SU-DHL-6 (cell line): ENCODE measurements around the gene SMIM43.

Experiments used
- H2AFZ ChIP-seq: fragments of 200-600 bp; sonication (generic); 2 replicates; pipeline ENCODE4 v1.6.1; 2014; ENCODE audit warnings: low read depth, mild to moderate bottlenecking, moderate library complexity, mixed read lengths, antibody characterized with exemption, low read length; ENCODE audit not compliant: severe bottlenecking
- H3F3A ChIP-seq: fragments of 200-600 bp; shearing (Covaris generic); 2 replicates; pipeline ENCODE4 v1.6.0; 2016; ENCODE audit warnings: antibody characterized with exemption, mild to moderate bottlenecking; ENCODE audit not compliant: insufficient read depth
- H3K27ac ChIP-seq: fragments of 200-600 bp; sonication (generic); 2 replicates; pipeline ENCODE4 v1.5.1; 2016; ENCODE audit warnings: low read depth, mild to moderate bottlenecking, low read length, moderate library complexity, mixed read lengths
- H3K27me3 ChIP-seq: fragments of 200-600 bp; sonication (generic), shearing (Covaris generic); 2 replicates; pipeline ENCODE4 v1.6.0; 2014; ENCODE audit warnings: mild to moderate bottlenecking, low read length
- H3K36me3 ChIP-seq: fragments of 200-600 bp; sonication (generic); 2 replicates; pipeline ENCODE4 v1.6.1; 2014; ENCODE audit warnings: mild to moderate bottlenecking, low read length, mixed read lengths
- H3K4me2 ChIP-seq: fragments of 300-600, 200-600 bp; shearing (Covaris generic), sonication (generic); 2 replicates; pipeline ENCODE4 v1.6.0; 2014; ENCODE audit warnings: low read length, low read depth, mild to moderate bottlenecking; ENCODE audit not compliant: poor library complexity, severe bottlenecking
- H3K4me3 ChIP-seq: fragments of 200-600 bp; sonication (generic); 2 replicates; pipeline ENCODE4 v1.5.1; 2014; ENCODE audit warnings: antibody characterized with exemption, low read length, mild to moderate bottlenecking, mixed read lengths; ENCODE audit not compliant: insufficient read depth, poor library complexity, severe bottlenecking
- H3K79me2 ChIP-seq: fragments of 200-600 bp; sonication (generic); 2 replicates; pipeline ENCODE4 v1.6.1; 2014; ENCODE audit warnings: mild to moderate bottlenecking, low read length, moderate library complexity; ENCODE audit not compliant: insufficient read depth
- H3K9ac ChIP-seq: fragments of 200-600 bp; sonication (generic); 2 replicates; pipeline ENCODE4 v1.7.0; 2014; ENCODE audit warnings: mild to moderate bottlenecking, low read length
- H3K9me2 ChIP-seq: fragments of 200-600 bp; sonication (generic); replicated peaks from 2 replicates; pipeline ENCODE4 v1.6.1; 2014; ENCODE audit warnings: low read length; ENCODE audit not compliant: insufficient read depth
- H3K9me3 ChIP-seq: fragments of 200-600 bp; sonication (generic); 2 replicates; pipeline ENCODE4 v1.6.1; 2014; ENCODE audit warnings: low read length, mixed read lengths; ENCODE audit not compliant: insufficient read depth
- H4K20me1 ChIP-seq: fragments of 200-600 bp; sonication (generic); 2 replicates; pipeline ENCODE4 v1.6.1; 2014; ENCODE audit warnings: low read depth, mild to moderate bottlenecking, antibody characterized with exemption, low read length, moderate library complexity, mixed read lengths
- EZH2phosphoT487 ChIP-seq: fragments of 200-600 bp; sonication (generic), shearing (Covaris generic); conservative IDR thresholded peaks from 2 replicates; pipeline ENCODE4 v1.6.1; 2018; ENCODE audit warnings: mild to moderate bottlenecking, antibody characterized with exemption, low read length, moderate library complexity, mixed read lengths
- TF ChIP-seq, protein P1 (sequence below): fragments of 200-600 bp; sonication (generic); IDR thresholded peaks from one replicate; pipeline ENCODE4 v1.5.1; 2017; ENCODE audit warnings: antibody characterized with exemption, mild to moderate bottlenecking, low read length, moderate library complexity; ENCODE audit not compliant: insufficient read depth, poor library complexity, severe bottlenecking

The SMIM43 gene

DNA sequence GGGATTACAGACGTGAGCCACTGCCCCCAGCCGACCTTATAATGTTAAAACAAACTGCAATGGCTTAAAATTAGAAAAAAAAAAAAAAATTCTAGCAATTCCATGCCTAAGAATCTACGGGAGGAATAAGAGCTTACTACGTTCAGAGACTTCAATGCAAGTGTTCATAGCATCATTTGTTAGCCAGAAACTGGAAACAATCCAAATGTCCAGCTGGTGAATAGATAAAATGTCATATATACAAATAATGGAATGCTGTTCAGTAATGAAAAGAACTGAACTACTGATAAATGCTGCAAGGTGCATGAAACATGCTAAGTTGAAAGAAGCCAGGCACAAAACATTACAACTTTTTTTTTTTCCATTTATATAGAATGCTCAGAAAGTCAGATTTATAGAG, 41.4 kb upstream of the SMIM43 start:
- H3K4me2 ChIP-seq = no peak overlapping the region
- H3K9me2 ChIP-seq = no peaks in the 10 kb centered on the region
- H3K4me3 ChIP-seq = no peak overlapping the region
- no peaks in the 10 kb centered on the region for H3K9me3 ChIP-seq
- no peak overlapping the region for H3K9ac ChIP-seq
- H3K27ac ChIP-seq = no peak overlapping the region
- no peak overlapping the region for H2AFZ ChIP-seq
- TF ChIP-seq, protein P1, sequence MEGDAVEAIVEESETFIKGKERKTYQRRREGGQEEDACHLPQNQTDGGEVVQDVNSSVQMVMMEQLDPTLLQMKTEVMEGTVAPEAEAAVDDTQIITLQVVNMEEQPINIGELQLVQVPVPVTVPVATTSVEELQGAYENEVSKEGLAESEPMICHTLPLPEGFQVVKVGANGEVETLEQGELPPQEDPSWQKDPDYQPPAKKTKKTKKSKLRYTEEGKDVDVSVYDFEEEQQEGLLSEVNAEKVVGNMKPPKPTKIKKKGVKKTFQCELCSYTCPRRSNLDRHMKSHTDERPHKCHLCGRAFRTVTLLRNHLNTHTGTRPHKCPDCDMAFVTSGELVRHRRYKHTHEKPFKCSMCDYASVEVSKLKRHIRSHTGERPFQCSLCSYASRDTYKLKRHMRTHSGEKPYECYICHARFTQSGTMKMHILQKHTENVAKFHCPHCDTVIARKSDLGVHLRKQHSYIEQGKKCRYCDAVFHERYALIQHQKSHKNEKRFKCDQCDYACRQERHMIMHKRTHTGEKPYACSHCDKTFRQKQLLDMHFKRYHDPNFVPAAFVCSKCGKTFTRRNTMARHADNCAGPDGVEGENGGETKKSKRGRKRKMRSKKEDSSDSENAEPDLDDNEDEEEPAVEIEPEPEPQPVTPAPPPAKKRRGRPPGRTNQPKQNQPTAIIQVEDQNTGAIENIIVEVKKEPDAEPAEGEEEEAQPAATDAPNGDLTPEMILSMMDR = no peak
- TF ChIP-seq EZH2phosphoT487 = no peak
- H4K20me1 ChIP-seq = no peaks in the 10 kb centered on the region
- H3K36me3 ChIP-seq = peaks cover 9% of the 10 kb centered on the region; the same call in 1 of the 2 replicates
- peaks cover 5% of the 10 kb centered on the region; the same call in 1 of the 2 replicates for H3F3A ChIP-seq
- no peaks in the 10 kb centered on the region for H3K27me3 ChIP-seq
- H3K79me2 ChIP-seq = peaks cover 16% of the 10 kb centered on the region

DNA sequence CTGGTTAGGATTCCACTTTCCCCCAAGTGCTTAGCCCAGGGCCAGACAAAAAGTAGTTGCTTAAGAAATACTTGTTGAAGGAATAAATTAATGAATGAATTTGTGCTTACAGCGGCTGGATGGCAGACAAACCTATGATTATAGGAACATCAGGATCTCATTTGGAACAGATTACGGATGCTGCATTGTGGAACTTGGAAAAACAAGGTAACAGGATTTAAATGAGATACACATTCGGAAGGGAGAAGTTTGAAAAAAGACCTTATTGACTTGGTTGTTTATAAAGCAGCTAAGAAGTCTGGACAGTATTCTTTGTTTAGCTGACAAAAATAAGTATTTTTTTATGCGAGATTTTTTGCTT, 36.7 kb upstream of the SMIM43 start:
- H4K20me1 ChIP-seq = no peaks in the 10 kb centered on the region
- peaks cover 9% of the 10 kb centered on the region; the same call in 1 of the 2 replicates for H3K36me3 ChIP-seq
- no peak for TF ChIP-seq EZH2phosphoT487
- TF ChIP-seq, protein P1 = no peak
- no peaks in the 10 kb centered on the region for H3F3A ChIP-seq
- no peaks in the 10 kb centered on the region for H3K27me3 ChIP-seq
- peak overlapping the region; percentile 81 for H3K4me3 ChIP-seq
- H3K9ac ChIP-seq = peak overlapping the region; percentile 87
- peak overlapping the region; percentile 83 for H2AFZ ChIP-seq
- H3K4me2 ChIP-seq = peak overlapping the region; percentile 80
- no peaks in the 10 kb centered on the region for H3K9me2 ChIP-seq
- H3K79me2 ChIP-seq = peaks cover 19% of the 10 kb centered on the region
- no peaks in the 10 kb centered on the region for H3K9me3 ChIP-seq
- peak overlapping the region; percentile 65; the same call in 1 of the 2 replicates for H3K27ac ChIP-seq

- Histone ChIP-seq H2AFZ (peak within 1 kb of the TSS; percentile 96), H3F3A (no peaks in the 10 kb centered on the region), H3K27me3 (no peaks in the 10 kb centered on the region), H3K36me3 (peaks cover 9% of the 10 kb centered on the region; the same call in 1 of the 2 replicates), H3K4me2 (peak within 1 kb of the TSS; percentile 80), H3K9ac (peak within 1 kb of the TSS; percentile 87), H3K4me3 (peak within 1 kb of the TSS; percentile 81), H3K27ac (peak within 1 kb of the TSS; percentile 65), H3K79me2 (peaks cover 19% of the 10 kb centered on the region), H3K9me2 (no peaks in the 10 kb centered on the region), H3K9me3 (no peaks in the 10 kb centered on the region), H4K20me1 (no peaks in the 10 kb centered on the region)
- TF ChIP-seq, protein P1 = no peak
- TF ChIP-seq EZH2phosphoT487 = no peak
These were observed 36.2 kb upstream of the SMIM43 start, which contains the start of gene EXOSC9 for GRCh38 chr4:121800961-121801714. Gene EXOSC9, plus strand, starts transcription at chr4:121801323. Its CDS starts 102 bp downstream, at chr4:121801425.
